ENCODE measurements around the gene OR10AD1.

The OR10AD1 gene

GRCh38 chr12:48189331-48190125 lies 13.6 kb downstream of the OR10AD1 start:
- DNase-seq: peak; percentile 70

- no peak for DNase-seq
Measured at GRCh38 chr12:48187916-48188695, 15.0 kb downstream of the OR10AD1 start.

- DNase-seq: no peak
Measured at GRCh38 chr12:48185181-48185919, 17.7 kb downstream of the OR10AD1 start.

- DNase-seq: no peak
Measured at GRCh38 chr12:48184549-48184922, 18.6 kb downstream of the OR10AD1 start.

- DNase-seq: no peak
Measured at GRCh38 chr12:48183876-48184548, 19.1 kb downstream of the OR10AD1 start.

- DNase-seq: peak; percentile 92
Measured at GRCh38 chr12:48183091-48183875, 19.8 kb downstream of the OR10AD1 start, which contains the start of gene CCDC184. TSS of gene CCDC184 (plus strand) at chr12:48183644. CDS start at chr12:48184123, 479 bp downstream.

GRCh38 chr12:48182631-48183030 lies 20.5 kb downstream of the OR10AD1 start:
- DNase-seq: no peak

GRCh38 chr12:48180857-48181495 lies 22.1 kb downstream of the OR10AD1 start:
- no peak for DNase-seq

- DNase-seq: no peak
Measured at GRCh38 chr12:48180424-48180823, 22.7 kb downstream of the OR10AD1 start.

- no peak for DNase-seq
Measured at GRCh38 chr12:48179466-48179865, 23.6 kb downstream of the OR10AD1 start.

GRCh38 chr12:48177982-48178381 lies 25.1 kb downstream of the OR10AD1 start:
- DNase-seq: no peak

- DNase-seq: no peak
Measured at GRCh38 chr12:48176417-48176751, 26.7 kb downstream of the OR10AD1 start.

GRCh38 chr12:48175613-48176416 lies 27.3 kb downstream of the OR10AD1 start:
- no peak for DNase-seq

GRCh38 chr12:48169011-48169410 lies 34.1 kb downstream of the OR10AD1 start:
- no peak for DNase-seq

- peak; percentile 62 for DNase-seq
Measured at GRCh38 chr12:48165089-48165981, 37.8 kb downstream of the OR10AD1 start.

- no peak for DNase-seq
Measured at GRCh38 chr12:48164451-48164850, 38.6 kb downstream of the OR10AD1 start.

GRCh38 chr12:48163150-48163747 lies 39.8 kb downstream of the OR10AD1 start:
- no peak for DNase-seq

GRCh38 chr12:48160807-48161206 lies 42.3 kb downstream of the OR10AD1 start:
- no peak for DNase-seq

GRCh38 chr12:48160046-48160445 lies 43.0 kb downstream of the OR10AD1 start:
- DNase-seq: no peak

Data from NCI-H1105 (cell line).